Memory B cell (primary cell): ENCODE data around the gene FNIP2.
A peak's percentile ranks its signal among the peaks of the same experiment; 100 is the strongest.
"Not testable (repeated sequence)": the region's sequence is repeated elsewhere in the genome, so short reads cannot be mapped to it uniquely, and the experiment has no call there.

Experiments used
- ATAC-seq: fragments of 150-1000 bp; cut with Tn5 transposase; 2 replicates; pipeline ENCODE4 v1.10.0; 2021; ENCODE audit warnings: low read depth, mild to moderate bottlenecking, moderate library complexity
- DNase-seq, 2 donors: peaks; one replicate each; pipeline ENCODE4 v3.0.0; 2022; ENCODE audit warnings: low spot score in 2 of 2
- H3K27ac Mint-ChIP-seq: one replicate; pipeline ENCODE4 v1.8.0; 2022; ENCODE audit warnings: mild to moderate bottlenecking, moderate library complexity, mixed read lengths
- H3K27me3 Mint-ChIP-seq: one replicate; pipeline ENCODE4 v1.8.0; 2022; ENCODE audit warnings: mixed read lengths
- H3K36me3 Mint-ChIP-seq: one replicate; pipeline ENCODE4 v1.8.0; 2022; ENCODE audit warnings: mild to moderate bottlenecking, mixed read lengths
- H3K4me1 Mint-ChIP-seq: one replicate; pipeline ENCODE4 v1.8.0; 2022; ENCODE audit warnings: mixed read lengths
- H3K4me3 Mint-ChIP-seq: one replicate; pipeline ENCODE4 v1.8.0; 2022; ENCODE audit warnings: mild to moderate bottlenecking, moderate library complexity, mixed read lengths
- H3K9me3 Mint-ChIP-seq: one replicate; pipeline ENCODE4 v1.8.0; 2022; ENCODE audit warnings: mixed read lengths

FNIP2 gene

DNA sequence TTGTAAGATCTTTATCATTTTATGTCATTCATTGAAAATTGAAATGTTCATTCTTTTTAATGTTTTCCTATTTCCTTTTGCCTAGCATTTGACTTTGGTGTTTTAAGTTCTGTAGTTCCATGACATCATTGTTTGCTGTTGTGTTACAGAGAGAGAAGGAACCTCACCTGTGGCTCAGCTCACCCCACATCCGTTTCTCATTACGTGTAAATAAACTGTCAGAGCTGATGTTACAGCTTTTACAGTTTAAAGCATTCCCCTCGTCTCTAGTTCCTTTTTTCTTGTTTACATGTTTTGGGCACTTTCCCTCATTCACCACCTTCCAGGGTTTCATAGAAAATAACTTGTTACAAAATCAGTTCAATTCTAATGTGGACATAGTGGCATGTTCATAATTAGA lies 137.2 kb downstream of the FNIP2 start:
- ATAC-seq (peak; percentile 75), DNase-seq (no peak)
- Mint-ChIP-seq H3K9me3 (no peaks in the 10 kb centered on the region), H3K27ac (no peak overlapping the region), H3K36me3 (peaks cover 4% of the 10 kb centered on the region), H3K27me3 (peaks cover 17% of the 10 kb centered on the region), H3K4me3 (no peak overlapping the region), H3K4me1 (peaks cover 4% of the 10 kb centered on the region)

DNA sequence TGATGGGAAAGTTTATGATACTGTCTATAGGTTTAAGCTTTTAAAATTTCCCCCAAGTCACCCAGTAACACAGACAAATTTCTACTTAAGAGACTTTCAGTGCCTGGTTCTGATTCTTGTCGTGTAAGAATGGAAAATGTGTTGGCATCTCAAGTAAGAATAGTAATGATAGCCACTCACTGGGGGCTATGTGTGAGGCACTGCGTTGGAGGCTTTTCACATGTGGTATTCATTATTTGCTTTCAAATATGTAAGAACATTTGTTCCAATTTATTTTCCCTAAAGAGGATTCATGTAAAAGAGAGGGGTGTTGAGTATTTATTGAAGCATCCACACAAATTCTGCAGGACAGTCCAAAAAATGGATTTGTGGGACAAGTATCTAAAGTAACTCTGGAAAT lies 143.6 kb downstream of the FNIP2 start:
- H3K27me3 Mint-ChIP-seq = peaks cover 17% of the 10 kb centered on the region
- no peak overlapping the region for H3K4me3 Mint-ChIP-seq
- H3K4me1 Mint-ChIP-seq = no peaks in the 10 kb centered on the region
- no peaks in the 10 kb centered on the region for H3K36me3 Mint-ChIP-seq
- DNase-seq (no peak), ATAC-seq (no peak)
- H3K27ac Mint-ChIP-seq = no peak overlapping the region
- H3K9me3 Mint-ChIP-seq = no peaks in the 10 kb centered on the region

DNA sequence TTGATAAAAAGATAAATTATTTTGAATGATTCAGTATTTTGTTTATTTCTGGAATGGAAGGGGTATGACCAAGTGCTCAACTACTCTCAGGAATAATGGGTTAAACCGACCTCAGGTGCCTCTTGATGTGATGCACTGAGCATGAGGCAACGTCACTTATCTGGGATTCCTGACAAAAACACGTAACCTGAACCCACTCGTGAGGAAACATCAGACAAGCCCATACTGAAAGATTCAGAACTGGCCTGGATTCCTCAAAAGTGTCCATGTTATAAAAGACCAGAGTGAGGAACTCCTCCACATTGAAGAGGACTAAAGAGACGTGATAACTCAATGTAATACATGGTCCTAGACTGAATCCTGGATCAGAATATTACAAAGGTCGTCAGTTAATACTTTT lies 144.0 kb downstream of the FNIP2 start:
- H3K4me1 Mint-ChIP-seq = no peaks in the 10 kb centered on the region
- DNase-seq (no peak), ATAC-seq (no peak)
- H3K27ac Mint-ChIP-seq = no peak overlapping the region
- H3K36me3 Mint-ChIP-seq = no peaks in the 10 kb centered on the region
- no peaks in the 10 kb centered on the region for H3K9me3 Mint-ChIP-seq
- H3K27me3 Mint-ChIP-seq = peaks cover 18% of the 10 kb centered on the region
- H3K4me3 Mint-ChIP-seq = no peak overlapping the region

DNA sequence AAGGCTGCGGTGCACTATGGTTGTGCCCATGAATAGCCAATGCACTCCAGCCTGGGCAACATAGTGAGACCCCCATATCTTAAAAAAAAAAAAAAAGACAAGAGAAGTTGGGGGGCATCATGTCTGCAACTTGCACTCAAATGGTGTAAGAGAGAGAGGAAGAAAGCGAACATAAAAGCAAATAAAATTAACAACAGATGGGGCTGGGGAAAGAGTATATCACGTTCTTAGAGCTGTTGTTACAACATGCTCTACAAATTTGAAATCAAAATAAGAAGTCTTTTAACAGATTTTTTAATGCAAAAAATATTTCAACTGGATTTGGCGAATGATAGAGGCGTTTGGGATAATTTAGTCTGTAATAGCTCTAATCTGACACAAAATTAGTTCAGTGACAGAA lies 144.9 kb downstream of the FNIP2 start:
- Mint-ChIP-seq H3K9me3 (no peaks in the 10 kb centered on the region), H3K4me3 (no peak overlapping the region), H3K36me3 (no peaks in the 10 kb centered on the region), H3K4me1 (no peaks in the 10 kb centered on the region), H3K27ac (no peak overlapping the region), H3K27me3 (peaks cover 18% of the 10 kb centered on the region)
- ATAC-seq = no peak
- DNase-seq = no peak

DNA sequence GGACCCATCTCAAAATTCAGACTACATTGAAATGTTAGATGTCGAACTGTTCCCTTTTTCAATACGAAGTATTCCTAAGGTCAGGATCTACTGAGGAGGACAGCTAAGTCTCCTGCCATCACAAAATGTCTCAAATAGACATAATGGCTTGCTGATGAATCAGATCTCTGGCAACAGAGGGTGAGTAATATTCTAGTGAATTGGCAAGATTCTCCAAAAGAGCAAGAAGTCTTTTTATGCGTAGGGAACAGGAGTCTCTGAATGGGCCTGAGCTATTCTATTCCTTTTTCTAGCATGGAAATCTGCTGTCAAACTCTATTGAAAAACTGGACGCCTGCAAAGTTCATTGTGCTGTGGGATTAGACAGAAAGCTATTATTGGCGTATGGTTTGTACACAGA lies 145.4 kb downstream of the FNIP2 start:
- no peaks in the 10 kb centered on the region for H3K36me3 Mint-ChIP-seq
- no peaks in the 10 kb centered on the region for H3K9me3 Mint-ChIP-seq
- H3K27ac Mint-ChIP-seq = no peak overlapping the region
- no peak overlapping the region for H3K4me3 Mint-ChIP-seq
- no peak for ATAC-seq
- no peaks in the 10 kb centered on the region for H3K4me1 Mint-ChIP-seq
- H3K27me3 Mint-ChIP-seq = peaks cover 18% of the 10 kb centered on the region
- DNase-seq = no peak

DNA sequence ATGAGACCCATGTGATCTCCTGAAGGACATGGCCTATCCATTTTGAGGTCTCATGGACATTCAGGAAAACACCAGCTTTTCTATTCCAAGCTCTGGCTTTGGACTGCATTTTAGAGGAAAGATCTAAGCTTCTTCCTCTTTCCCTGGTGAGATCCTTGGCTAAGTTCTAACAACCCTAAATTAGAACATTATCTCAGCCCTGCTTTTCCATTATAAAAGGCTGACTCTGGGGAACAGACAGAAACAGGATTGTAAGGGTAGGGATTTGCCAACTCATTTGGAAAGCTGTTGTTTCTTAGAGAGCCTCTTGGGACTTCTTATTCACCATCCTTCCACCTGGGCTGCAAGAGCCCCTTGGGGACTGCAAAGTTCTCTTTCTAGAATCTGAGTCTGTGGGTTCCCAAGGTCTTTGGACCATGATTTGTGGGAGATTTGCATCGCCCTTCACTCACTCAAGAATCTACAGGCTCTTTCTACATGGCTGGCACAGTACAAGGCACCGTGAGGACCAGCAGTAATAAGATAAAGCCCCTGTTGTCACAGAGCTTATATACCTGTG lies 146.9 kb downstream of the FNIP2 start:
- H3K4me3 Mint-ChIP-seq = no peak overlapping the region
- ATAC-seq = no peak
- no peak overlapping the region for H3K27ac Mint-ChIP-seq
- H3K36me3 Mint-ChIP-seq = no peaks in the 10 kb centered on the region
- H3K27me3 Mint-ChIP-seq = peaks cover 16% of the 10 kb centered on the region
- H3K4me1 Mint-ChIP-seq = no peaks in the 10 kb centered on the region
- peaks cover 2% of the 10 kb centered on the region for H3K9me3 Mint-ChIP-seq
- no peak for DNase-seq

DNA sequence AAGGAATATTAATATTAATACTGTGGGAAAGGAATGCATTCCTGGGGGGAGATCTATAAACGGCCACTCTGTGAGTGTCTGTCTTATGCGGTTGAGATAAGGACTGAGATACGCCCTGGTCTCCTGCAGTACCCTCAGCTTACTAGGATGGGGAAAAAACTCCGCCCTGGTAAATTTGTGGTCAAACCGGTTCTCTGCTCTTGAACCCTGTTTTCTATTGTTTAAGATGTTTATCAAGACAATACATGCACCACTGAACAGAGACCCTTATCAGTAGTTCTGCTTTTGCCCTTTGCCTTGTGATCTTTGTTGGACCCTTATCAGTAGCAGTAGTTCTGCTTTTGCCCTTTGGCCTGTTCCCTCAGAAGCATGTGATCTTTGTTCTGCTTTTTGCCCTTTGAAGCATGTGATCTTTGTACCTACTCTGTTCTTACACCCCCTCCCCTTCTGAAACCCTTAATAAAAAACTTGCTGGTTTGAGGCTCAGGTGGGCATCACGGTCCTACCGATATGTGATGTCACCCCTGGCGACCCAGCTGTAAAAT lies 151.7 kb downstream of the FNIP2 start:
- ATAC-seq = not testable (repeated sequence)

DNA sequence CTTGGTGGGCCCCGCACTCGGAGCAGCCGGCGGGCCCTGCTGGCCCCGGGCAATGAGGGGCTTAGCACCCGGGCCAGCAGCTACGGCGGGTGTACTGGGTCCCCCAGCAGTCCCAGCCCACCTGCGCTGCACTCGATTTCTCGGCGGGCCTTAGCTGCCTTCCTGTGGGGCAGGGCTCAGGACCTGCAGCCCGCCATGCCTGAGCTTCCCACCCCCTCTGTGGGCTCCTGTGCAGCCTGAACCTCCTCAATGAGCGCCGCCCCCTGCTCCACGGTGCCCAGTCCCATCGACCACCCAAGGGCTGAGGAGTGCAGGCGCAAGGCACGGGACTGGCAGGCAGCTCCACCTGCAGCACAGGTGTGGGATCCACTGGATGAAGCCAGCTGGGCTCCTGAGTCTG lies 158.9 kb downstream of the FNIP2 start:
- not testable (repeated sequence) for H3K4me3 Mint-ChIP-seq, H3K27me3 Mint-ChIP-seq, H3K9me3 Mint-ChIP-seq

More for the DNA sequence above, 151.7 kb downstream of the FNIP2 start:
- H3K36me3 Mint-ChIP-seq, H3K4me1 Mint-ChIP-seq, H3K27ac Mint-ChIP-seq, H3K27me3 Mint-ChIP-seq, H3K9me3 Mint-ChIP-seq, DNase-seq, H3K4me3 Mint-ChIP-seq: not testable (repeated sequence)

DNA sequence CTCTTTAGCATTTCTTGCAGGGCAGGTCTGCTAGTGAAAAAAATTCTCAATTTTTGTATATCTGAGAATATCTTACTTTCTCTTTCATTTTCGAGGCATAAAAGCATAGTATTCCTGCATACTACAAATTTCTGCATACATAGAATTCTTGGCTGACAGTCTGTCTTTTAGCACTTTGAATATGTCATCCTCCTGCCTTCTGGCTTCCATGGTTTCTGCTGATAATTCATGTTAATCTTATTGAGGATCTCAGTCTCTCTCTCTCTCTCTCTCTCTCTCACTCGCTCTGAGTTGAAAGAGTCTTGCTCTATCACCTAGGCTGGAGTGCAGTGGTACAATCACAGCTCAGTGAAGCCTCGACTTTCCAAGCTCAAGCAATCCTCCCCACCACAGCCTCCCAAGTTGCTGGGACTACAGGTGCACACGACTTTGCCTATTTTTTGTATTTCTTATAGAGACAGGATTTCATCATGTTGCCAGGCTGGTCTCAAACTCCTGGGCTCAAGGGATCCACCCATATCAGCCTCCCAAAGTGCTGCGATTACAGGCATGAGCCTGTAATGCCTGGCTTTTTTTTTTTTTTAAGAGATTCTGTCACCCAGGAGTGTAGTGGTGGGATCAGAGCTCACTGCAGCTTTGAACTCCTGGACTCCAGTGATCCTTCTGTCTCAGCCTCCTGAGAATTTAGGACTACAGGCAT lies 161.3 kb downstream of the FNIP2 start:
- H3K4me1 Mint-ChIP-seq = peaks cover 4% of the 10 kb centered on the region
- DNase-seq (no peak), ATAC-seq (no peak)
- H3K9me3 Mint-ChIP-seq = peaks cover 1% of the 10 kb centered on the region
- no peaks in the 10 kb centered on the region for H3K36me3 Mint-ChIP-seq
- peaks cover 2% of the 10 kb centered on the region for H3K27me3 Mint-ChIP-seq
- no peak overlapping the region for H3K27ac Mint-ChIP-seq
- peak overlapping the region; percentile 77 for H3K4me3 Mint-ChIP-seq

More for the DNA sequence above, 158.9 kb downstream of the FNIP2 start:
- DNase-seq, ATAC-seq, H3K4me1 Mint-ChIP-seq, H3K27ac Mint-ChIP-seq, H3K36me3 Mint-ChIP-seq: not testable (repeated sequence)

DNA sequence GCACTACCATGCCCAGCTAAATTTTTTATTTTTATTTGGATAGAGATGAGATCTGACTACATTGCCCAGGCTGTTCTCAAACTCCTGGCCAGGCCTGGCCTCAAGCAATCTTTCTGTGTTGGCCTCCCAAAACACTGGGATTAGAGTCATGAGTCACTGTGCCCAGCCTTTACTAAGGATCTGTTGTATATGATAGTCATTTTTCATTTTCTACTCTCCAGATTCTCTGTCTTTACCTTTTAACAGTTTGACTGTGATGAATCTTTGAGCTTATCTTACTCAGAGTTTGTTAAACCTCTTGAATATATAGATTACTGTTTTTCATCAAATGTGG lies 161.8 kb downstream of the FNIP2 start:
- no peak for ATAC-seq
- Mint-ChIP-seq H3K4me3 (no peak overlapping the region), H3K27ac (no peak overlapping the region), H3K27me3 (peaks cover 2% of the 10 kb centered on the region), H3K9me3 (peaks cover 1% of the 10 kb centered on the region), H3K36me3 (no peaks in the 10 kb centered on the region), H3K4me1 (peaks cover 4% of the 10 kb centered on the region)
- DNase-seq = no peak

DNA sequence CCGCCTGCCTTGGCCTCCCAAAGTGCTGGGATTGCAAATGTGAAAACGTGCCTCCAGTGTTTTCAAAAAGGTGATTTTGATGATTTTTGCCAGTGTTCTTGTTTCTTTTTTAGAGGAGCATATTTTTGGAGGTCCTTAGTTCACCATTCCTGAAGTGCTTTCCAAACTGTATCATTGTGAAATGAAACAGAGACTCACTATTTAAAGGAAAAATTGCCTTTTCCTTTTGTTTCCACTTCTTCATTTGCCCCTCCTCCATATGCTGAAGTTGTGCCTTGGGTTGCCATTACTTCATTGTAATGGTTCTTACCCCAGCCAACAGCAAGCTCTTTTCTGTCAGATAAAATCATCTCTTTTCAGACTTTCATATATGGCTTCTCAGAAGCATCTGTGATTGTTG lies 164.4 kb downstream of the FNIP2 start:
- Mint-ChIP-seq H3K4me3 (no peak overlapping the region), H3K36me3 (no peaks in the 10 kb centered on the region), H3K4me1 (peaks cover 4% of the 10 kb centered on the region), H3K27ac (no peak overlapping the region), H3K27me3 (no peaks in the 10 kb centered on the region), H3K9me3 (peaks cover 1% of the 10 kb centered on the region)
- ATAC-seq (no peak), DNase-seq (no peak)

DNA sequence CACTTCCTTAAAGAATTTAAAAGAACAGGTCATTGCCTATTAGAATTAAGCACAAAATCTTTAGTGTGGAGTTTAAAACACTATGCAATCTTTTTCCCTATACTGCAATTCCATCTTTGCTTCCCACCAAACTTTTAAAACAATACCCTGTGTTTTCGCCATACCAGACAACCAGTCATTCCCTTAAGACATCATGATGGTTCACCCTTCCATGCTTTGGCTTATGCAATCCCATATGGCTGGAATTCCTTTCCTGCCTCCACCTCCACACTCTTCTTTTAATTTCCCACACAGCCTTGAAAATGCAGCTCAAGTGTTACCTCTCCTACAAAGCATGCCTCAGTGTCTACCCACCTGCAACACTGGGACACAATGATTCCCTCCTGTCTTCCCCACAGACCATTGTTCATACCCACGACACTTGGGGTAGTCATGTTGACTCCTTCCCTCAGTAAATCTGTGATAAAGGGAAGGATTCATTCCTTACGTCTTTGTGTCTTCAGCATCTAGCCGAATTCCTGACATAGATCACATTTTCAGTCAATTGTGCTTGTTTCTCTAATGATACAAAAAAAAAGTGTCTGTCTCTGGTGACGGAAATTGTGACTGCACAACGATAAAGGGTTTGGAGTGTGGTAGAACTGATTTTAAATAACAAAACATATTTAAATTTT lies 166.3 kb downstream of the FNIP2 start:
- Mint-ChIP-seq H3K27me3 (no peaks in the 10 kb centered on the region), H3K4me3 (no peak overlapping the region), H3K27ac (no peak overlapping the region), H3K9me3 (no peaks in the 10 kb centered on the region), H3K4me1 (peaks cover under 1% of the 10 kb centered on the region), H3K36me3 (no peaks in the 10 kb centered on the region)
- ATAC-seq (no peak), DNase-seq (no peak)

DNA sequence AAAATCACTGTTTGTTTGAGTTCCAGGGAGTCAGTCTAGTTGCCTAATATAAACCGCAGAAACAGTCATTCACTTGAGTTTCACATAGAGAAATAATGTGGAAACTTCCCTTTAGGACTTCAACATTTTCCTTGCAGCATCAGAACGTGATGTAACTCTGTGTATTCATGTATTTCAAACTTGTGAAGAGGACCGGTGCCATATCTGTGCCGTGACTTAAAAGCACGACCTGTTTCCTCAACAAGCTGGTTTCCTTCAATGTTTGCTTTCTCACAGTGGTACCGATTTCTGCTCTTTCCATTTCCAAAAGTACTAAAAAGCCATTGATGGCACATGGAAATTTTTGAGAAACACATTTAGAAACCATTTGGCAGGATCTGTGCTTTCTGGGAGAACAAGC lies 167.4 kb downstream of the FNIP2 start:
- Mint-ChIP-seq H3K9me3 (no peaks in the 10 kb centered on the region), H3K4me3 (no peak overlapping the region), H3K27me3 (no peaks in the 10 kb centered on the region), H3K27ac (no peak overlapping the region), H3K4me1 (no peaks in the 10 kb centered on the region), H3K36me3 (no peaks in the 10 kb centered on the region)
- DNase-seq (no peak), ATAC-seq (no peak)

DNA sequence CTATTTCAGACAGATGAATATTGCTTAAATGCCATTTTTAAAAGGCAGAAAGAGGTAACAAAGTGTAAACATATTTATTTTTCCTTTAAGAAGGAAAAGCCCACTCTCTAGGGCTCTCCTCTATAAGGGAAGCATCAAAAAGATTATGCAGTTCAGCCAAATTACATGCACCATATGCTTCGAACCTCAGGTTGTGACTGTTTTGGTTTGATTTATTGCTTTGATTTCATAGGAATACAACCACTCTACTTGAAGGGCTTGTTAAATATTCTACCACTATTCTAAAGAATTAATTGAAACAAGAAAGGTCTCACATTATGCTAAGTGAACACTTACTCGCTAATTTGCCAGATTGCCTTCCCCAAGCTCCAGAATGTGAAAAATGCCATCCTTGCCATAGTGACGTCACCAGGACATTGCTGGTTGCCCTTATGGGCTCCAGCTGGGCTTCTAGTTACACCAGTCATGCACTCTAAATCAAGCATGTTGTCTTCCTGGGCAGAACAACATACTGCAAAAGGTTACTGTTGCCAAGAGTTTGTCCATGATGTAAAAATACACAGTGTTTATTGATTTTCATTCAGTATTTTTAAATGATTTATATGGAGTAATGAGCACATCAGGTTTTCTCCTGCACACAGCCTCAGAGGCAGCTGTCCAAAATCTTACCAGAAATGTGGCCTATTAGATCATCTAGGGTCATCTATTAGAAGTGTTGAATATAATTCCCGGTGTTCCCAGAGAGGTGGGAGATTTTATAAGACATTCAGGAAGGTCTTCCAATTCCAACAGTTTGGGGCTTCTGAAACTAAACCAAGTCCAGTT lies 169.6 kb downstream of the FNIP2 start:
- H3K4me1 Mint-ChIP-seq = no peaks in the 10 kb centered on the region
- H3K9me3 Mint-ChIP-seq = no peaks in the 10 kb centered on the region
- DNase-seq (no peak), ATAC-seq (no peak)
- no peak overlapping the region for H3K4me3 Mint-ChIP-seq
- no peaks in the 10 kb centered on the region for H3K36me3 Mint-ChIP-seq
- no peaks in the 10 kb centered on the region for H3K27me3 Mint-ChIP-seq
- H3K27ac Mint-ChIP-seq = no peak overlapping the region
